Measurements from ENCODE around the gene ALKBH3.

The ALKBH3 gene

DNA sequence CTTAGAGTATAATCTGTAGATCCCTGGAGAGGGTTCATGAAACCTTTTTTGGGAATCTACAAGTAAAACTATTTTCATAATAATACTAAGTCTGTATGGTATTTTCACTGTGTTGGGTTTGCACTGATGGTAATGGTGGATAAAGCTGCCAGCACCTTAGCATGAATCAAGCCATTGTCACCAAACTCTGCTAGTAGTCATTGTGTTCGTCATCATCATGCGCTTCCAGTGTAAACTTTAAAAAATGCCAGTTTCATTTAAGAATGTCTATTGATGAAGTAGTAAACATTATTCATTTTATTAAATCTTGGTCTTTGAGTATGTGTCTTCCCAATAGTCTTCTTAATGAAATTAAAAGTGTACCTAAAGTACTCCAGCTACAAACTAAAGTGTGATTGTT is 15.0 kb downstream of the ALKBH3 start:
- no peak for DNase-seq

DNA sequence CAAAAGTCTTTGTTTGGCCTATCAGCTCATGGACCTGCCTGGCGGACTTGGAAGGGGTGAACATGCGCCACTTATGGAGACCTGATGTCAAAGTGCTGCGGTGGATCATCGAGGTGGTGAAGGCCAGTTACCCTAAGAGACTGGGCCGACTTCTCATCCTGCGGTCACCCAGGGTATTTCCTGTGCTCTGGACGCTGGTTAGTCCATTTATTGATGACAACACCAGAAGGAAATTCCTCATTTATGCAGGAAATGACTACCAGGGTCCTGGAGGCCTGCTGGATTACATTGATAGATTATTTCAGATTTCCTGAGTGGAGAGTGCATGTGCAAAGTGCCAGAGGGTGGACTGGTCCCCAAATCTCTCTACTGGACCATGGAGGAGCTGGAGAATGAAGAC is 17.9 kb downstream of the ALKBH3 start:
- no peak for DNase-seq

DNA sequence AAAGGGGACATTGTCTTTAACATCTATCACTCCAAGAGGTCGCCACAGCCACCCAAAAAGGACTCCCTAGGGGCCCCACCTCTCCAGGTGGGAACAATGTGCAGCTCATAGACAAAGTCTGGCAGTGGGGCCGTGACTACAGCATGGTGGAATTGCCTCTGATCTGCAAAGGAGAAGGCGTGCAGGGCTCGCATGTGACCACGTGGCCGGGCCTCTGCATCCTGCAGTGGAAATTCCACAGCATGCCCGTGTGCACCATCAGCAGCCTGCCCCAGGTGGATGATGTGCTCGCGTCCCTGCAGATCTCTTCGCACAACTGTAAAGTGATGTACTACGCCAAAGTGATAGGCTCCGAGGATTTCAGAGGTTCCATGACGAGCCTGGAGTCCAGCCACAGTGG is 18.5 kb downstream of the ALKBH3 start:
- no peak for DNase-seq

DNA sequence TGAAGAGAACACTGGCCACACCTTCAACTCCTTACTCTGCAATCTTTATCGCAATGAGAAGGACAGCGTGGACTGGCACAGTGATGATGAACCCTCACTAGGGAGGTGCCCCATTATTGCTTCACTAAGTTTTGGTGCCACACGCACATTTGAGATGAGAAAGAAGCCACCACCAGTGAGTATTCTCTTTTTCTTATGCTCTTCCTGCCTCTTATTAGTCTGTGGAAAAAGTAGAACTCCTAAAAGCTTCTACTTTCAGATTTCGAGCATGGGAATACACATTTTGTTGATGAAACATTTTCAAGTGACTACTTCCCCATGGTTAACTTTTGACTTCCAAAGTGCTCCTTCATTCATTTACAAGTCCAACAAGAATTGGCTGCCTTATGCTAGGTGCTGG is 20.9 kb downstream of the ALKBH3 start:
- DNase-seq = no peak

- DNase-seq = no peak
Observed at GRCh38 chr11:43903078-43903477, 22.4 kb downstream of the ALKBH3 start.

- no peak for DNase-seq
Observed at GRCh38 chr11:43903969-43904368, 23.3 kb downstream of the ALKBH3 start.

- DNase-seq = no peak
Observed at GRCh38 chr11:43904742-43905535, 24.3 kb downstream of the ALKBH3 start.

DNA sequence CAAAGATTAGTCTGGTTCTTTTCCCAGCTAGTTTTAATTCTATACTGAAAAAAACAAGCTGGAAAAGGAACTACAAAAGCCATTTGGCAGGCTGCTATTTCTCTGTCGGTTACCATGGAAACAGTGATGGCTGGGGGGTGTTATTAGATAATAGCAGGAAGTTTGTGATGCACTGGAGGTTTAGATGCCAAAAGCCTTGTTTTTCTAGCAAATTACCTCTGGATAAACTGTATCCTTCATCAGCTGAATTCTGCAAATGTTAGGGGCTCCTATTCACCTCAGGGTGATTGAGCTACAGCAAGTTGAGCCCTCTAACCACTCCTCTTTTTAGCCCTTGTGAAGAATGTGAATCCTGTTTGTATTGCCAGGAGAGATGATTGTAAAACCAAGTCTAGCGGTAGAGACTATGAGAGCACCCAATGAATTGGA is 25.2 kb downstream of the ALKBH3 start:
- no peak for DNase-seq

DNA sequence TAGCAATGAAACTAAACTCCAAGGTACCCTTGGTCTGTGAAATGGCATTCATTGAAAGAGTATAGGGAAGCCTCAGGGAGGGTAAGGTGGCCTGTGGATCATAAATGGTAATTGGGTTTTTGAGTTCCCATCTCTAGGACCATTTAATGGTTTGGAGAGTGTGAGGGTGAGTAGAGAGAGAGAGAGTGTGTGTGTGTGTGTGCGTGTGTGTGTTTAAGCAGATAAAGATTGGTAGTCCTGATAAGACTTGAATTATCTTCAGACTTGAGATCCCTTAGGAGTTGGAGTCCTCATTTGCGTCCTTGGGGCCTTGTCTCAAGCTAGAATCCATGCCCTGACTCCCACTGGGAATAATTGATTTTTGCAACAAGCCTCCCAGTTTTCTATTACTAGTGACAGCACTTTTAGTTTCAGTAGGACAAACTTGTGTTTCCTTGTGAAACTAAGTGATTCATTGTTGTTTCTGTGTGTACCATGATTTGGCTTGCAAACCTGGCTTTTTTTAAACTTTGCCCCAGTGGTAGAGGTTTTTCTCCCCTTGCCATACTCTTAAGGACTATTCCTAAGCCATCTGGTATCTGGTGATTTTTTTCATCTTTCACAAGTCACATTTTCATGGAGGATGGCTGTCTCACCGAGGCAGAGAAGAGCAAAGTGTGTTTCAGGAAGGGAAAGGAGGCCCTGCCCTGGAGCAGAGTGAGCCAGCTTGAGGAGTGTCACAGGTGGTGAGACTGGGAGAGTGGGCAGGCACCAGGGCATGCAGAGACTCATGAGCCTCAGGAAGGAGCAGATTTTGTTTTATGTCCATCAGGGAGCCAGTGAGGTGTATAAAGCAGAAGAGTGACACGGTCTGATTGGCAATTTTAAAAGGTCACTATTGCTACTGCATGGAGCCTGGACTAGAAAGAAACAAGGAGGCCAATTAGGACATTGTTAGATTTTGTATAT is 26.7 kb downstream of the ALKBH3 start:
- no peak for DNase-seq

DNA sequence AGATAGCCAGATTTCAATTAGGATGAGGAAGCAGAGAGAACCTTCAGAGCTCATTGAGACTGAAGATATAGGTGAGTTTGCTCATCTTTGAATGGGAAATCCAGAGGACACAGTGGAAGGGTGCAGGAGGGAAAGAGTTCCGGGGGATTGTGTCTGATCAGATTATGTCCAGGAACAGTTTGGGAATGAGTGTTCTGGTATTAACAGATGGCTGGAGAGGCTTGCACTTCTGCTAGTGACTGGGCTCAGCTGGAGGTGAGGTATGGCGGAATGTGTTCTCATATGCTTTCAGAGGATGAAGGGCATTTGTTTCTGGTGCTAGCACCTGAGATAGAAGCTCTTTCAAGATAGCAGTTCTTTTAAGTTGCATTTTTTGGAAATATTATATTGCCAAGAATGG is 27.6 kb downstream of the ALKBH3 start:
- DNase-seq = no peak

GRCh38 chr11:43908683-43909082 is 28.1 kb downstream of the ALKBH3 start:
- DNase-seq = no peak

- DNase-seq = no peak
Observed at GRCh38 chr11:43913829-43914380, 33.3 kb downstream of the ALKBH3 start.

DNA sequence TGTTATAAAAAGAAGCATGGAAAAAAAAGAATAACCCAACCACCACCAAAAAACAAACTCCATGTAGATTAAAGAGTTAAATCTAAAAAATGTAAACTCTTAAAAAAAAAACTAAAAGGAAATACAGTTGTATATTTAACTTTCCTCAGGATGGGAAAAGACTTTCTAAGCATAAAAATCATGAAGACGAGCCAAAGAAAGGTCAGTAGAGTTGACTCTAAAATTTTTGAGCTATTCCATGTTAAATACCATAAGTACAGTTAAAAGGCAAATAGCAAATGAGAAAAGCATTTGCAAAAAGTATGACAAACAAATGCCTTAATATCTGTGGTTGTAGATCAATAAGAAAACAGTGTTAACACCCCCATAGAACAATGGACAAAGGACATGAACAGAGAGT is 33.8 kb downstream of the ALKBH3 start:
- DNase-seq = no peak

- no peak for DNase-seq
Observed at GRCh38 chr11:43916621-43917020, 36.0 kb downstream of the ALKBH3 start.

GRCh38 chr11:43917851-43918250 is 37.2 kb downstream of the ALKBH3 start:
- DNase-seq = no peak

DNA sequence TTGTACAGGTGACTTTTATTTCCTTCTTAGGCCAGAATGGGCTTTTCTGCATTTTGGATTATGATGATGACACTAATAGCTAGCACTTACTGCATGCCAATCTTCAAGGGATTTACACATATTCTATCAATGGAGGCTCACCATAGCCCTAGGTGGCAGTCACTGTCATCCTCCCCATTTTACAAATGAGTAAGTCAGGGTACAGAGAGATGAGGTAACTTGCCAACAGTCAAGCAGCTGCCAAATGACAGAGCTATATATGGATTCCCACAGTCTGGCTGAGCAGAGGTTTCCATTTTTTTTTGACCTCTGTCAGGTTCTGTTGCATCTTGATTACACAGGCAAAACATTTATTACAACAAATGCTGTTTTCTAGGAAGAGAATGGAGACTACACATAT is 38.0 kb downstream of the ALKBH3 start:
- no peak for DNase-seq

DNA sequence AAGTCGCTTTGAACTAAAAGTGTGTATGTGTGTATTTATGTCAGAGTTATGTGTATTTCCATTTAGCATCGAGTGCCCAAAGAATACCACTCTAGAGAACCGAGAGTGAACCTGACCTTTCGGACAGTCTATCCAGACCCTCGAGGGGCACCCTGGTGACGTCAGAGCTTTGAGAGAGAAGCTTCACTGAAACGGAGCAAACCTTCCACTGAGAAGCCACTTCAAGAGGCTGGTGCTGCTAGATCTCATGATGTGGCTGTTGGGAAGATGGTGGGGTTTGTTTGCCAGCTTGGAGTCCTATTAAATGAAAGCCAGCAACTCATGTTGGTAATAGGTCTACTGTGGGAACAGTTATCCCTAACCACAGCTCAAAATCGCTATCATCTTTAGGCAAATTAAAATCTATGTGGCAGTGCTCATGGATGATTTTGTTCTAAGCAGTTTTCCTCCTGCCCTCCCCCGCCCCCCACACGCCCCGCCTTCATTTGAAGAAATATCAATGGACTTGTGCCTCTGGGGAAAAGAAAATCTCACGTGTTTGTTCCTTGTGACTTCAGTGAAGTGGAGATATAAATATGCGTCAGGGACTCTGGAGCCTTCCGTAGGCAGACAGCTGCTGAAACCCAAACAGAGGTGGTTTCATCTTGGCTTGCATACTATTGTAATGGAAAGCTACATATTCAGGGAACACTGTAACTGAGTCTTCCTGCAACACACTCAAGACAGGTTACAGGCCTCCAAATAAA is 39.4 kb downstream of the ALKBH3 start:
- DNase-seq = no peak

DNA sequence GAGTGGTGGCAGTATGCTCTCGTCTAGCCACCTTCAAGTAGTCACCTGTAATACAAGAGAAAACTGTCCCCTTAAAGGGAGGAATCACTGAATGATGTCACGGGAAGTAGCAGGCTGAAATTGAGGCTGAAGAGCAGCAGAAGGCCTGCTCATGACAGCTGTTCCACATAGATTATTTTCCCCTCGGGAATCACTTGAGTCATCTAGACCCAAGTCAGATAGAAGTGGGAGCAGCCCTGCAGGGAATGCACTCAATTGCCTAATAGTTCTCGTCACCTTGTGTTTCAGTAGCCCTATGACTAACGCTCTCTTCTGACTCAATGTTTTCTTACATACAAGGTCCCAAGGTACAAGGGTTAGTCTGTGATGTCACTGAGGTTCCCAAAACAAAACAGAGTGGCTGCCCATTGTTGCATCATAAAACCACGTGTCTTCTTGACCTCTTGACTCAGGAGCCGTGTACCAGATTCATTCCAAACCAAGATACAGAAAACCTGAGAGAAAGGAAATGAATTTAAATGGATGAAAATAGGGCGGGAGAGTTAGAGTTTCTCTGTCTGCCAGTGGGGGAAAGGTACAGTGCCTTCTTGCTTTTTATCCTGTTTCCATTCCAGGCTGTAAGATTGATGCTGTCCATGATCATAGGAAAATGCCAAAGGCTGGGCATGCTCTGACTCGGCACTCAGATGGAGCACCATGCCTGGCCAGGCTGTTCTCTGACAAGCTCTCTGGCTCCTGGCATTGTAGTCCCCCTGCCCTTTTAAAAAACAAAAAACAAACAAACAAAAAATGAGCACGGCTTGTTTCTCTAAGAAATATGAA is 40.2 kb downstream of the ALKBH3 start:
- DNase-seq = no peak

DNA sequence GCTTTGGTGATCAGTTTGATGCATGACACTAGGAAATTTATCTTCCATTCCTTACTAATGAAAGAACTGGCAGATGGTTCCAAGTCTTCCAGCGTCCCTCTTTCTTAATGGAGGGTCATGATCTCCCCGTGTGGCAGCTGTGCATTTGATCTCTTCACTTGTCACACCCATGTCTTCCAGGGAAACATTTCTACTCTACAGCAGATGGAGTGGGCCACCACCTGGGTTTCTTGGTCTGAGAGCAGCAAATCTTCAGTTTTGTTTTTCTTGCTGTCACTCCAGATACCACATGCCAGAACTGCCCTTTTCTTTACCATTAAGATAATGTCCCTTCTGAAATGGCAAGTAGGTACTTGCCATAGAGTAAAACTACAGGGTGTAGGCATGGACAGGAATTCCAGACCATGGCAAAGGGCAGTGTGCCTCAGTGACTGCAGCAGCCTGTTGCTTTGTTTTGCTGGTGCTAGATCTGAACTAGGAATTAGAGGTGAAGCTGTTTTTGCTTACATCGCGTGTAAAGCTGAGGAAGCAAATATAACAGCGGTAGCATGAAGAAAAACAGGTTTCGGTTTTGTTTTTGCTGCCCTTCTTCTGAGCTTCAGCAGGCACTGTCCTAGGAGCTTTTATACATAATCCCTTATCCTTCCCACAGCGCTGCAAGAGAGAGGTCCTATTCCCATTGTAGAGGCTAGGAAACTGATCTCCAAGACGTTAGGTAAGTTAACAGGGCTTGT is 41.1 kb downstream of the ALKBH3 start:
- no peak for DNase-seq

DNA sequence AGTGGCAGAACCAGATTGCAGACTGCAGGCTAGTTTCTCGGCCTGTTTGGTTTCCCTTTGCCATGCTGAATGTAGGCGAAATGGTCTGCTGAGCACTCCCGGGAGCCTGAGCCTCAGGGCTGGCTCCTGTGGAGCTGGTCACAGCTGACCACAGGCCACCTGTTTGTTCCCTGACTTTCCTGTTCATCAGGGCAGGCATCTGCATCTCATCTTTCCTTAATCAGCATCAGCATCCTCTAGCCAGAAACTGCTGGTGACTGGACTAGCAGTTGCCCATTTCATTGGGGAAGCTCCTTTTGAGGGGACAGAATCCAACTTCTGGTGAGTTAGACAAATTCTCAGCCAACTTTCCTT is 41.6 kb downstream of the ALKBH3 start:
- DNase-seq = no peak

GRCh38 chr11:43922744-43923405 is 42.2 kb downstream of the ALKBH3 start:
- DNase-seq = no peak

Data from activated effector memory CD4-positive, alpha-beta T cell treated with anti-CD3 and anti-CD28 coated beads, Interleukin-2, amount 50 U/mL, for 16 hours (primary cell).